ENCODE data around the gene C1orf210. TPM values are rescaled to one million over a fixed set of nuclear protein-coding genes. Genes with fewer than 3 reads are reported as not detected.

C1orf210 gene
- total and polyA plus RNA-seq, 3 experiments from 2014 or later, result not detected

DNA sequence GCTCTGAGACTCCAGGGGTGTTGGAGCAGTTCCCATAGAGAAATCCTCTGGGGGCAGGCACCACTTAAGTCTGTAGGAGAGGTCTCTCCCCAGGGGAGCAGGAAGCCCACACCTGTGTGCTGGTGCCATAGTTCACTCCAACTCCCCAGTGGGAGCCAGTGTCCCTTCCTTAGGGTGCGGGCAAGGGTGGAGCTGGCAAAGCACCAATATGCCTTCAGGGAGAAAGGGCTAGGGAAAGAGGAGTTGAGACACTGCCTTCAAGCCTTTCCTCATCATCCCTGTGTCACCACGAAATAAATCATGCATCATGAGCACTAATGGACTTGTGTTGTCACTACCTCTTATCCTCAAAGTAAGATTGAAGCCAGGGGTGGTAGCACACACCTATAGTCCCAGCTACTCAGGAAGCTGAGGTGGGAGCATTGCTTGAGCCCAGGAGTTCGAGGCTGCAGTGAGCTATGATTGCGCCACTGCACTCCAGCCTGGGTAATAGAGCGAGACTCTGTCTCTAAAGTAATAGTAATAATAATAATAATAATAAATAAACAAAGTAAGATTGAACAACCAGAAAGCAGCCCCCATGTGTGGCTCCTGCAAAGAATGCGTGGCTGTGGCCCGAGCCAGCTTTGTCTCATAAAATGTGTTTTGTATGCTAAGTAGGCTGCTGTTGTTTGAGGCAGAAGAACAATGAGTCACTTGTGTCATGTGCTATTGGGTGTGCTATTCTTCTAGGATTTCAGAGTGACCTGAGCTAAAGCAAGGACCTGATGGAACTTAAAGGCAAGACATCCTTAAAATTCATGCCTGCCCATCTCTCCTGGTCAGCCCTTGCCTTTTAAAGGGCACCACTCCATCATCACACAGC lies 8.7 kb upstream of the C1orf210 start:
- Histone ChIP-seq H3K27ac (ENCODE audit: low read depth, low read length) (no peak overlapping the region), H3K27me3 (ENCODE audit: insufficient read depth, low read length, poor library complexity, severe bottlenecking) (no peaks in the 10 kb centered on the region), H3K9me3 (ENCODE audit: low read length) (no peaks in the 10 kb centered on the region), H3K4me3 (ENCODE audit: low read length) (no peak overlapping the region), H3K36me3 (ENCODE audit: insufficient read depth, low read length) (no peaks in the 10 kb centered on the region), H3K4me1 (ENCODE audit: insufficient read depth, low read length) (peaks cover 21% of the 10 kb centered on the region)
- no peaks in the 10 kb centered on the region for H3K36me3 Mint-ChIP-seq
- DNase-seq, result no peak
- peaks cover 7 to 15% (median 11%) of the 10 kb centered on the region in 3 donors for H3K4me1 Mint-ChIP-seq
- ChIA-PET POLR2A (no interaction called here), CTCF (no interaction called here)
- H3K4me3 Mint-ChIP-seq, result no peak overlapping the region
- no peaks in the 10 kb centered on the region for H3K9me3 Mint-ChIP-seq
- H3K27me3 Mint-ChIP-seq, result no peaks in the 10 kb centered on the region
- H3K27ac Mint-ChIP-seq, result peak overlapping the region in 1 of 8 donors; percentile 12

DNA sequence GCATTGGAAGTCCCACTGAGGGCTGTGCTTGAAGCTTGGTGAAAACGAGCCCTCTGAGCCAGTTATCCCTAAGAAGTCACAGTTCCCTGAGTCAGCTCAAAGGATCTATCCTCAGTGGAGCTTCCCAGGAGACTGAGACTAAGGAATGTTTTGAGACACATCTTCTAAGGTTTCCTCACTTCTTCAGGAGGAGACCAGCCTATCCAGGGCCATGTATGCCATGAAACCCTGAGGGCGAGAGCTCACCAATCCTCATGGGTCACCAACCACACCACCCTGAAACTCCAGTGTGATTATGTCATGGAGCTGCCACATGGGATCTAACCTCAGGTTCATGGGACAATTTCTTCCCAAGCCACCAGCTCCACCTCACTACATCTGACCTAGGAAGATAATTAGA lies 7.8 kb upstream of the C1orf210 start:
- peaks cover 21% of the 10 kb centered on the region for H3K4me1 ChIP-seq (ENCODE audit: insufficient read depth, low read length)
- no peaks in the 10 kb centered on the region for H3K9me3 Mint-ChIP-seq
- H3K36me3 ChIP-seq (ENCODE audit: insufficient read depth, low read length), result no peaks in the 10 kb centered on the region
- no peak overlapping the region for H3K27ac ChIP-seq (ENCODE audit: low read depth, low read length)
- H3K27ac Mint-ChIP-seq, result no peak overlapping the region
- no peaks in the 10 kb centered on the region for H3K27me3 ChIP-seq (ENCODE audit: insufficient read depth, low read length, poor library complexity, severe bottlenecking)
- H3K36me3 Mint-ChIP-seq, result no peaks in the 10 kb centered on the region
- no peak for DNase-seq
- no peak overlapping the region for H3K4me3 Mint-ChIP-seq
- ChIA-PET POLR2A (no interaction called here), CTCF (interaction anchor here (1.6 kb wide), 1 partner anchor 66 kb away, joined by 3 read pairs; no protein-coding TSS in a partner anchor)
- H3K27me3 Mint-ChIP-seq, result peaks cover 0 to 4% of the 10 kb centered on the region in 2 donors
- no peak overlapping the region for H3K4me3 ChIP-seq (ENCODE audit: low read length)
- H3K4me1 Mint-ChIP-seq, result peaks cover 7 to 15% (median 11%) of the 10 kb centered on the region in 3 donors
- H3K9me3 ChIP-seq (ENCODE audit: low read length), result no peaks in the 10 kb centered on the region

DNA sequence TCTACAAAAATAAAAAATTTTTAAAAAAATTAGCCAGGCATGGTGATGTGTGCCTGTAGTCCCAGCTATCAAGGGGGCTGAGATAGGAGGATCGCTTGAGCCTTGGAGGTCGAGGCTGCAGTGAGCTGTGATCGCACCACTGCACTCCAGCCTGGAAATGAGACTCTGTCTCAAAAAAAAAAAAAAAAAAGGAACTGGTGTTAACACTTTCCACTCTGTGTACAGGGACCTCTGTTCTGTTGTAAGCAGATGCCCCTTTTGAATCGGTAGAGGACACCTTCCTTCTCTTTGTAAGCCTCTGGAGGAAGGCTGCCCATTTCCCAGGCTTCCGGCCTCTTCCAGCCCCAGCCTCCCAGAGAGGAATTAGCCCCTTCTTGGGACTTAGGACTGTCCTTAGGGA lies 7.3 kb upstream of the C1orf210 start:
- Mint-ChIP-seq H3K36me3 (no peaks in the 10 kb centered on the region), H3K4me3 (no peak overlapping the region), H3K9me3 (no peaks in the 10 kb centered on the region), H3K27me3 (peaks cover 1 to 7% of the 10 kb centered on the region in 2 donors), H3K27ac (no peak overlapping the region), H3K4me1 (peaks cover 7 to 15% (median 11%) of the 10 kb centered on the region in 3 donors)
- Histone ChIP-seq H3K27ac (ENCODE audit: low read depth, low read length) (no peak overlapping the region), H3K27me3 (ENCODE audit: insufficient read depth, low read length, poor library complexity, severe bottlenecking) (no peaks in the 10 kb centered on the region), H3K4me1 (ENCODE audit: insufficient read depth, low read length) (peaks cover 21% of the 10 kb centered on the region), H3K9me3 (ENCODE audit: low read length) (no peaks in the 10 kb centered on the region), H3K4me3 (ENCODE audit: low read length) (no peak overlapping the region), H3K36me3 (ENCODE audit: insufficient read depth, low read length) (no peaks in the 10 kb centered on the region)
- POLR2A ChIA-PET, result no interaction called here
- CTCF ChIA-PET, result interaction anchor here (1.6 kb wide), 1 partner anchor 66 kb away, joined by 3 read pairs; no protein-coding TSS in a partner anchor
- no peak for DNase-seq

DNA sequence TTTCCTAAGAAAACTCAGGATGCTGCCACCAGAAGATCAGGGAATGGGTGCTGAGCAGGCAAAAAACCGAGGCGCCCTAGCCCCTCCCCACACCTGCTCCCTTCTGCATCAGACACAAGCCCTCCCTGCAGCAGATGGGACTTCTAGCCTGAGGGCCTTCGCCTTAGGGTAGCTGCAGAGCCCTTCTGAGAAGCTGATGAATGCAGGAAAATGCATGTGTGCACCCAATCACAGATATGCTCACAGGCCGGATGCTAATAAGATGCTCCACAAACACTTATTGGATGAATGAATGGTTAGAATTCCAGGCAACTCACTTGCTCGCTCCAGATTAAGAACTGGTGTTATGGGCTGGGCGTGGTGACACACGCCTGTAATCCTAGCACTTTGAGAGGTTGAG lies 6.8 kb upstream of the C1orf210 start:
- H3K4me3 Mint-ChIP-seq, result no peak overlapping the region
- Histone ChIP-seq H3K4me1 (ENCODE audit: insufficient read depth, low read length) (peaks cover 21% of the 10 kb centered on the region), H3K9me3 (ENCODE audit: low read length) (no peaks in the 10 kb centered on the region), H3K36me3 (ENCODE audit: insufficient read depth, low read length) (no peaks in the 10 kb centered on the region), H3K27me3 (ENCODE audit: insufficient read depth, low read length, poor library complexity, severe bottlenecking) (no peaks in the 10 kb centered on the region), H3K27ac (ENCODE audit: low read depth, low read length) (no peak overlapping the region), H3K4me3 (ENCODE audit: low read length) (no peak overlapping the region)
- no peaks in the 10 kb centered on the region for H3K36me3 Mint-ChIP-seq
- POLR2A ChIA-PET, result no interaction called here
- DNase-seq, result no peak
- H3K4me1 Mint-ChIP-seq, result peaks cover 7 to 15% (median 11%) of the 10 kb centered on the region in 3 donors
- CTCF ChIA-PET, result interaction anchor here (1.6 kb wide), 1 partner anchor 65 kb away, joined by 3 read pairs; no protein-coding TSS in a partner anchor
- no peaks in the 10 kb centered on the region for H3K9me3 Mint-ChIP-seq
- H3K27ac Mint-ChIP-seq, result no peak overlapping the region
- peaks cover 2 to 12% of the 10 kb centered on the region in 2 donors for H3K27me3 Mint-ChIP-seq

DNA sequence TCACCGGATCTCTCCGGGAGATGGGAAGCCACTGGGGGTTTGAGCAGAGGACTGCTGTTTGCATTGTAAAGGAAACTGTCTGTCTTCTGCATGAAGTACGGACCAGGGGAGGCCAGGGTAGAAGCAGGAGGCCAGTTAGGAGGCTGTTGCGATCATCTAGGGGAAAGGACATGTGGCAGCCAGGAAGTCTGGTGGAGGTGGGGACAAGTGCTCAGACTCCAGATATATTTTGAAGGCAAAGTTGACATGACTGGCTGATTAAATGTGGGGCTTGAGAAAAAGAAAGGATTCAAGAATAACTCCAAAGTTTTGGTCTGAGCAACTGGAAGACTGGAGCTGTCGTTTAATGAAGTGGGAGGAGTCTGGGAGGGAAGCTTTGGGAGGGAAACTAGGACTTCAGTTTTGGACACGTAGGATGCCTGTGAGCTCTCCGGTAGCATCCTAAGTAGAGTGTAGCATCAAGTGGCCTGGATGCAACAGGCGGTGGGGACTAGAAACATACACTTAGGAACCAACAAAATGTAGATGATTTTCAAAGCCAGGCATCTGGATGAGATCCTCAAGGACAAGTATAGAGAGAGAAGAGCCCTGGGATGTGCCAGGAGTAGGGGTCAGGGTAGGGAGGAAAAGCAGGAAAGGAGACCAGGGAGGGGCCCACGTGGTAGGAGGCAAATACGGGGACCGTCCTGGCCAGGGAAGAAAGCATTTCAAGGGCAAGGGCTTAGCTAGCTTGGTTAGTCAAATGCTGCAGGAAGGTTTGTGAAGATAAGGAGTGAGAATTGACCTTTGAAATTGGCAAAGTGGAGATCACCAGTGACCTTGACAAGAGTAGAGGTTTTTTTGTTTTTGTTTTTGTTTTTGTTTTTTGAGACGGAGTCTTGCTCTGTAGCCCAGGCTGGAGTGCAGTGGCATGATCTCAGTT lies 3.7 kb upstream of the C1orf210 start:
- no peak for DNase-seq
- Histone ChIP-seq H3K27me3 (ENCODE audit: insufficient read depth, low read length, poor library complexity, severe bottlenecking) (no peaks in the 10 kb centered on the region), H3K9me3 (ENCODE audit: low read length) (no peaks in the 10 kb centered on the region), H3K4me1 (ENCODE audit: insufficient read depth, low read length) (no peaks in the 10 kb centered on the region), H3K4me3 (ENCODE audit: low read length) (no peak overlapping the region), H3K27ac (ENCODE audit: low read depth, low read length) (no peak overlapping the region), H3K36me3 (ENCODE audit: insufficient read depth, low read length) (no peaks in the 10 kb centered on the region)
- ChIA-PET CTCF (no interaction called here), POLR2A (no interaction called here)
- Mint-ChIP-seq H3K9me3 (no peaks in the 10 kb centered on the region), H3K27me3 (peaks cover 5 to 26% of the 10 kb centered on the region in 2 donors), H3K4me3 (no peak overlapping the region), H3K36me3 (no peaks in the 10 kb centered on the region), H3K27ac (no peak overlapping the region), H3K4me1 (no peaks in the 10 kb centered on the region)

DNA sequence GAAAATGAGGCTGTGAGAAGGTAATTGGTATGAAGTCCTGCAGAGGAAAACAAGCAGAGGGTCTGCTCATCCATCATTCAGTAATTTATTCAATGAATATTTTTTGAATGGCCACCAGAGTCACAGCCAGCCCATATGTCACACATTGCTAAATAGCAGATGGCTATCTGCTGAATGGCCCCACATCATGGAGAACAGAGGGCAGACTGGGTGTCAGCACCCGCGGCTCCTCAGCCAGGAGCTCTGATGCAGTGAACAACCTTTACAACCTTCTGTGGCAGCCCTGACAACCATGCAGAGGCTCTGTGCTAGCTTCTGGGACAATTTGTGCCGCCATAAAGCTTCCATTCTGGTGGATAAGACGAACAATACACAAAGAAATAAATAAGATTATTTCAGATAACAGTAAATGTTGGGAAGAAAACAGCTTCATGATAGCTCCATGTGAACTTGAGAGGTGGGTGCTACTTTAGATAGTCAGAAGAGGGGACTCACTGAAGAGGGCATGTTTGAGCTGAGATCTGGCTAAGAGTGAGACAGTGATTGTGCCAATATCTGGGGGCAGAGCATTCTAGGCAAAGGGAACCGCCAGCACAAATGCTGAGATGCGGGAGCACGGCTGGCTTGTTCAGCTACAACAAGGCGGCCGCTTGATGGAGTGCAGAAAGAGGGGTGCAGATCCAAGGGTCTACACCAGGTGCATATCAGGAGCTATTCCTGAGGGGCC lies 2.8 kb upstream of the C1orf210 start:
- Histone ChIP-seq H3K27me3 (ENCODE audit: insufficient read depth, low read length, poor library complexity, severe bottlenecking) (no peaks in the 10 kb centered on the region), H3K9me3 (ENCODE audit: low read length) (no peaks in the 10 kb centered on the region), H3K36me3 (ENCODE audit: insufficient read depth, low read length) (no peaks in the 10 kb centered on the region), H3K27ac (ENCODE audit: low read depth, low read length) (no peak overlapping the region), H3K4me3 (ENCODE audit: low read length) (no peak overlapping the region), H3K4me1 (ENCODE audit: insufficient read depth, low read length) (no peaks in the 10 kb centered on the region)
- no peak for DNase-seq
- no peak overlapping the region for H3K27ac Mint-ChIP-seq
- ChIA-PET CTCF (no interaction called here), POLR2A (no interaction called here)
- no peaks in the 10 kb centered on the region for H3K9me3 Mint-ChIP-seq
- no peaks in the 10 kb centered on the region for H3K4me1 Mint-ChIP-seq
- no peak overlapping the region for H3K4me3 Mint-ChIP-seq
- no peaks in the 10 kb centered on the region for H3K36me3 Mint-ChIP-seq
- H3K27me3 Mint-ChIP-seq, result peaks cover 5 to 26% of the 10 kb centered on the region in 2 donors

DNA sequence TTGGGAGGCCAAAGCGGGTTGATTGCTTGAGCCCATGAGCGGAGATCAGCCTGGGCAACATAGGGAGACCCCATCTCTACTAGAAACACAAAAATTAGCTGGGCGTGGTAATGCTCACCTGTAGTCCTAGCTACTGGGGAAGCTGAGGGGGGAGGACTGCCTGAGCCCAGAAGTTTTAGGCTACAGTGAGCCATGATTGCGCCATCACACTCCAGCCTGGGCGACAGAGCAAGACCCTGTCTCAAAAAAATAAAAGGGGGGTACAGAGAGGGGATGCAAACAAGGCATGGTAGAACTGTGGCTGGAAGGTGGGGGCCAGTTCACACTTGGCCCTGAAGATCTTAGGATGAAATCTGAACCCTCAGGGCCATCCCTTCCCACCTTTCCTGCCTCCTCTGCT lies 1.2 kb upstream of the C1orf210 start:
- no peak overlapping the region for H3K4me3 ChIP-seq (ENCODE audit: low read length)
- ChIA-PET CTCF (no interaction called here), POLR2A (no interaction called here)
- Mint-ChIP-seq H3K36me3 (no peaks in the 10 kb centered on the region), H3K27me3 (peaks cover 5 to 26% of the 10 kb centered on the region in 2 donors), H3K4me3 (no peak overlapping the region), H3K9me3 (no peaks in the 10 kb centered on the region), H3K4me1 (no peaks in the 10 kb centered on the region), H3K27ac (no peak overlapping the region)
- H3K27ac ChIP-seq (ENCODE audit: low read depth, low read length), result no peak overlapping the region
- no peaks in the 10 kb centered on the region for H3K9me3 ChIP-seq (ENCODE audit: low read length)
- H3K36me3 ChIP-seq (ENCODE audit: insufficient read depth, low read length), result no peaks in the 10 kb centered on the region
- no peaks in the 10 kb centered on the region for H3K27me3 ChIP-seq (ENCODE audit: insufficient read depth, low read length, poor library complexity, severe bottlenecking)
- no peaks in the 10 kb centered on the region for H3K4me1 ChIP-seq (ENCODE audit: insufficient read depth, low read length)
- DNase-seq, result peak in 1 of 5 donors; percentile 32

All from CD8-positive, alpha-beta memory T cell (primary cell).